Measurements from ENCODE around the gene MACROD2.

- TF ChIP-seq ZNF565 (CRISPR knock-in tag; conservative IDR thresholded peaks at IDR 0.05; ENCODE audit: low read depth) (no peak), GLIS3 (CRISPR knock-in tag; IDR thresholded peaks at IDR 0.05) (no peak), CREB5 (CRISPR knock-in tag; IDR thresholded peaks at IDR 0.05; ENCODE audit: low read depth) (no peak), CSDC2 (CRISPR knock-in tag; IDR thresholded peaks at IDR 0.05) (no peak), ZNF70 (CRISPR knock-in tag; IDR thresholded peaks at IDR 0.05) (no peak), ZNF8 (CRISPR knock-in tag; IDR thresholded peaks at IDR 0.05) (no peak), ZFP30 (CRISPR knock-in tag; IDR thresholded peaks at IDR 0.05) (no peak), PATZ1 (CRISPR knock-in tag; IDR thresholded peaks at IDR 0.05; ENCODE audit: borderline replicate concordance) (no peak), BACH2 (CRISPR knock-in tag; IDR thresholded peaks at IDR 0.05; ENCODE audit: borderline replicate concordance) (no peak), TSHZ2 (CRISPR knock-in tag; IDR thresholded peaks at IDR 0.05) (no peak), CSRNP3 (CRISPR knock-in tag; IDR thresholded peaks at IDR 0.05) (no peak), TCF4 (CRISPR knock-in tag; IDR thresholded peaks at IDR 0.05; ENCODE audit: borderline replicate concordance) (no peak), ZFP3 (CRISPR knock-in tag; IDR thresholded peaks at IDR 0.05) (no peak)
Measured at GRCh38 chr20:15710636-15711035, 1715.3 kb downstream of the MACROD2 start.
